CD4-positive, alpha-beta T cell treated with Interleukin-21 for 1 hour (primary cell): ENCODE results near the gene PFKP.

Source experiments
- DNase-seq: peaks from one replicate; pipeline ENCODE4 v3.0.0-alpha.2; 2020

PFKP gene

DNA sequence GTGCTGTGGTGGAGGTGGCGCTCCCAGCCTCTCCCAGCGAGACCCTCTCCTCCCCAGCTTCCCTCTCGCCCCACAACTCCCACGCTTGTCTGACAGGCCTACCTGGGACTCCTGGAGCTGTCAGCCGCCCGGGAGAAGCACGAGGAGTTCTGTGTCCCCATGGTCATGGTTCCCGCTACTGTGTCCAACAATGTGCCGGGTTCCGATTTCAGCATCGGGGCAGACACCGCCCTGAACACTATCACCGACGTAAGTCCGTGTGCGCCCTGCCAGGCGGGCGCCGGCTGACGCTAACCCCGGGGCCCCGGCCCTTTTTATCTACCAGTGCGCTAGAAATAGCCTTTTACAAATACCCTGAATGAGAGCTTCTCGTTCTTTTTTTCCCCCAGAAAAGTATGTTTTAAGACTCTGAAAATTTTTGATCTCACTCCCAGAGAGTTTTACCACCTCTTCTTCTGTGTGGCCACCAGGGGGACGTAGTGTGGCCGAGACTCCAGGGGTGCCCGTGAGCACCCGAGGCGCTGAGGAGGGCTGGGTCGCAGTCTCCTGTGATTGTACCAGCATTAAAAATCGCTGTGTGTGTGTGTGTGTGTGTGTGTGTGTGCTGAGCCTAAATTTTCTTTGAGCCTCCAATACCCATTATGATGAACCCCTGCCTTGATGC lies 52.6 kb downstream of the PFKP start:
- no peak for DNase-seq

DNA sequence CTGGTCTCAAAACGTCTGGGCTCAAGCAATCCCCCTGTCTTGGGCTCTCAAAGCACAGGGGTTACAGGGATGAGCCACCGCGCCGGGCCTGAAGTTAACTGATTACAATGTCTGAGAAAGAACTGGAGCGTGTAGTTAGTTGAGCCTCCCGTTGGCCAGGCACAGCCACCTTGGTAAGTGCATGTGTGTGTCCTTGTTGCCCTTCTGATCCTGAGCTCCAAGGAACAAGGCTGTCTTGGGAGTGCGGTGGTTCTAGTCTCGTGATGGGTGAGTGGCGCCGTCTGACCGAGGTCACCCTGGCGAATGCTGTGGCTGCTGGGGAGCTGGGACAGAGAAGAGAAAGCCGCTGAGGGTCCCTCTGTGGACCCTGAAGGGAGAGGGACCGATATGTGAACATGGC lies 54.7 kb downstream of the PFKP start:
- DNase-seq = no peak

- no peak for DNase-seq
These were observed 55.3 kb downstream of the PFKP start for GRCh38 chr10:3122486-3123205.

DNA sequence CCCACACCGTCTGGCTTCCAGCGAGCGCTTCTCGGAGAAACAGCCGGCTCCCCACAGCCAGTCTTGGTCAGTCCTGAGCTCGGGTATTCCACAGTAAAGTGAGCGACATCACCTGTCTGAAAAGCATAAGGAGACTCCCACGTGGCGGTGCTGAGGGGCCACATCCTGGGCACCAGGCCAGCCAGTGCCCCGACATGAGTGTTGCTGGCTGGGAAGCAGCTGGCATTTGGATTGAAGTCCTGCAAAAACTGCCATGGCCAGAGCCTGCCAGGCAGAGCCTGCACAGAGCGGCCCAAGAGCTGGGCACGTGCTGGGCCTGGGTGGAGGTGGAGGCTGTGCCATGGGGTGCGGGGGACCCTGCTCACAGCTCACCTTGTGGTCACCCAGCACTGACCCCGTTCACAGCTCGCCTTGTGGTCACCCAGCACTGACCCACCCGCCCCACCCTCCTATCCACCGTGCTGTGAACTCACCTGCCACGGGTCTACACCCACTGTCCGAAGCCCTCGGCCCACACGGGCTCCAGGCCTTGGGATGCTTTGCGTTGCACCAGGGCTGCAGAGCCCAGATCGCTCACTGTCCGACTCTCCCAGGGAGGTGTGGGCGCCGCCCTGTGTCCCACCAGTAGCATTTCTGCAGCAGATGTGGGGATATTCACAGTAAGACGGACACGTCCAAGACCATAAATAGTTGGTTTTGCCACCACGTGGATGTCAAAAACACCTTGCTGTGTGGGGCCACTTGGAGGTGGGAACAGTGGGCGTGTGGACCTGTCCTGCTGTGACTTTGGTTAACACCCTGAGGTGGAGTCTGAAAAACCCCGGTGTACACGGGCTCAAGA lies 56.4 kb downstream of the PFKP start:
- DNase-seq = no peak

- no peak for DNase-seq
These were observed 57.2 kb downstream of the PFKP start for GRCh38 chr10:3124412-3125175.

GRCh38 chr10:3125527-3126170 lies 58.3 kb downstream of the PFKP start:
- DNase-seq = no peak

GRCh38 chr10:3126249-3126648 lies 58.9 kb downstream of the PFKP start:
- no peak for DNase-seq

DNA sequence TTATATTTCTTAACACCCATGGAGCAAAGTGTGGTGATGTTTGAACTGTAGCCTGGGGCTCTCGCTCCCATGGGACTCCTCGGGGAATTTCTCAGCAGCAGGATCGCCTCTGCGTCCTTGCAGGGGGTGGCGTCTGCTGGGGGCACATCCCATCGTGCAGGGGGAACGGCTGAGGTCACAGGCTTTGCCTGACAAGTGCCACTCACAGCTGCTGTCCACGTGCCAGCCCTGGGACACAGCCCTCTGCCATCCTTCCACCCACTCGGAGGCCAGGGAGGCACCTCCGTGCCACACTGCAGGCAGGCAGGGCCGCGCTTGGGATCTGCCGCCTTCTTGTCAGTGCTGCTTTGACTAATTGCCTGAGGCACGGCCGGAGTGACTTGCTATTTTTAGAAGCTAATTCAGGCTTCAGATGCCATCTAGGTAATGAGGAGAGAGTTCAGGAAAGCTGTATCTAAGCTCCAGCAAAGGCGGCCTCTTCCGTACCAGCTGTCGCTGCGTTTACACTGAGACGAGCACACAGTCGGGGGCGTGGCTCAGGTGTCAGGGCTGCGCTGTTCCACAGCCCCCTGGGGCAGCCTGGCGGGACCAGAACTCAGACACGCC lies 59.5 kb downstream of the PFKP start:
- DNase-seq = no peak

GRCh38 chr10:3127921-3128320 lies 60.6 kb downstream of the PFKP start:
- no peak for DNase-seq

- DNase-seq = no peak
These were observed 61.2 kb downstream of the PFKP start for GRCh38 chr10:3128379-3129130.

DNA sequence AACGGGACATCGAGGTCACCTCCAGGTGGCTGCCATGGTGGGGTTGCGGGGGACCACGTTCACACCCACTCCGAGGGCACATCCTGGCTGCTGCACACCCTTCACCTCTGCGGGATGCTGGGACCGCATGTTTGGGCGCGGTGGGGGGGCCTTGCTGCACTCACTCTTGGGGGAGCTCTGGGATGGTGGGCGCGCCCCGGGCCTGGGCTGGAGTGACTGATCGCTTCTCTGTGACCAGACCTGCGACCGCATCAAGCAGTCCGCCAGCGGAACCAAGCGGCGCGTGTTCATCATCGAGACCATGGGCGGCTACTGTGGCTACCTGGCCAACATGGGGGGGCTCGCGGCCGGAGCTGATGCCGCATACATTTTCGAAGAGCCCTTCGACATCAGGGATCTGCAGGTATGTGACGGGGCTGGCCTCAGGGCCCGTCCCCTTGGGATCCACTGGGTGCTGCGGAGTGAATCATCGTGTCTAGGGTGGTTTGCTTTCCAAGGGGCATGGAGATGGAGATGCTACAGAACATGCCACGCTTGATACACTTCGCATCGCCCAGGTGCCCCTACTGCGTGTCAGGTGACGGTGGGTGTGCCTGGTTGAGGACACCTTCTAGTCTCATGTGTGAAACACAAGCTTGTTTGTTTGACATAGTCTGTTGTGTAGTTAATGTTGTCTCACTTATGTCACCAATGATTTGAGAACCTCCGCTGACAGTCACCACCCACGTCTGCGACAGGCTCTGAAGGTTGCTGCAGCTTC lies 62.4 kb downstream of the PFKP start:
- no peak for DNase-seq

GRCh38 chr10:3131098-3131497 lies 63.8 kb downstream of the PFKP start:
- no peak for DNase-seq

DNA sequence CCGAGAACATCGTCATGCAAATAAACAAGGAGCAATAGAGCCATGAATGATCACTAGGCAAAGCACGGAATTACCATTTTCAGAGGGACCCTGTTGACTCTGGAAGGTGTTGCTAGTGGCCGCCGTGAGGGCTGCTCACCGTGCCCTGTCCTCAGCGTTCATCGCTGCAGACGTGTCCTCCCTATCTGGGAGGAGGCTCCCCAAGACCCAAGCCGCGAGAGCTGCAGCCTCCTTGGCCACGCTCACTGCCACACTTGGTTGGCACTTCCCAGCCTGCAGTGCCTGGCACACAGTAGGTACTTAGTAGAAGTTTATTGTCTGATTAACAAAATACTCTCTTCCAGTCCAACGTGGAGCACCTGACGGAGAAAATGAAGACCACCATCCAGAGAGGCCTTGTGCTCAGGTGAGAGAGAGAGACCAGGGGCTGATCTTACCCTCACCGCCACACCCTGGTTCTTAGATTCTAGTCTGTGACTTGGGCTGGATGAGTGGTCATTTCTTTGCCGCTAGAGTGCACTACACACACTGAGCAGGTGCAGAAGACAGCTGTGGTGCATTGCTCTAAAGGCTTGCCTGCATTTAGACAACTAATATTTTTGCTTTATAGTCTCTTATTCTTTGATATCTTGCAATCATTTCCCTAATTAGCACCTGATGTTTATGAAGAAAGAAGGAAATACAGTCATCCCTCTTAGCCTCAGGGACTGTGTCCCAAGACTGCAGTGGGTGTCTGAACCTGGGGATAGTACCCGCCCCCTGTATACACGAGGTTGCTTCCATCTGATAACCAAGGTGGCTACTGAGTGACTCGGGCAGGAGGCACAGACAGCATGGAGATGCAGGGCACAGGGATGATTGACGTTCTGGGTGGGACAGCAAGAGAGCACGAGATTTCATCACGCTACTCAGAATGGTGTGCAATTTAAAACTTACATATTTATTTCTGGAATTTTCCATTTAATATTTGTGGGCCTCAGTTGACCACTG lies 65.0 kb downstream of the PFKP start:
- no peak for DNase-seq

DNA sequence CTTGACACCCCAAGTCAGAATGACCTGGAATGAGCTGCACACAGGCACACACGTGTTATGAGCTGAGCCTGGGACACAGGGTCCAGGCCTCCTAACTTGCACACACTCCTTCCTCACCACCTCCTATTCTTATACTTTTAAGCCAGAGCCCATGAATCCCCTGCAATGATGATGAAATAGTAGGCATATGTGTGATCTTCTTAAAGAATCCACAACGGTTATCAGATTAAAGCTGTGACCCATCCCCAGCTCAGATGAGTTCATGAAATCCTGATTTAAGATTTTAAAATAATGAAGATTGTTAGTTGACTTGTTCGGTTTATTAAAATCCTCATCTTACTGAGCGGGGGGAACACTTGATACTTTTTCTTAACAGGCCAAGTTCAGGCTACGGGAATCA lies 66.6 kb downstream of the PFKP start:
- DNase-seq = no peak

DNA sequence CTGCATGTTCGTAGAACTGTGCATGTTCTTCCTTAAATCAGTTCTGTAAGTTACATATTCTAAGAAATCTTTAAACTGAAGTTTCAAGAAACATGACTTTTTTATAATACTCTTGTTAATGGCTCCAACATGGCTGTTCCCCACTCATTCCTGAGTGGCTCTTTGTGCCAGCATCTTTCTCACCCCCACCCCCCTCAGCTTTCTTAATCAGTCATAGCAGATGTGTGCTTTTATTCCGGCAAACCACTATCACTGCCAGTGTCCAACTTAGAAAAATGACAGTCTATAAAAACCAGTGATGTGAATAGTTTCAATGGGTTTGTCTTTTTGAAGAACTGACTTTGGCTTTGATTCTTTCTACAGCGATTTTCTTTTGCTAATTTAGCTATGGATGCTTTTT lies 67.7 kb downstream of the PFKP start:
- no peak for DNase-seq

DNA sequence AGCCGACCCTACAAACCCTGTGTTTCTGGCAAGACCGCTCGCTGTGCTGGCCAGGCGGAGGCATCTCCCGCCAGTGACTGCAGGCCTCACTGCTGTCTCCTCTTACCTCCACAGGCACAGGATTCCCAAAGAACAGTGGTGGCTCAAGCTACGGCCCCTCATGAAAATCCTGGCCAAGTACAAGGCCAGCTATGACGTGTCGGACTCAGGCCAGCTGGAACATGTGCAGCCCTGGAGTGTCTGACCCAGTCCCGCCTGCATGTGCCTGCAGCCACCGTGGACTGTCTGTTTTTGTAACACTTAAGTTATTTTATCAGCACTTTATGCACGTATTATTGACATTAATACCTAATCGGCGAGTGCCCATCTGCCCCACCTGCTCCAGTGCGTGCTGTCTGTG lies 69.0 kb downstream of the PFKP start:
- no peak for DNase-seq

- DNase-seq = no peak
These were observed 69.6 kb downstream of the PFKP start for GRCh38 chr10:3136763-3137611.
